Activated T-helper 2 cell treated with anti-CD3 and anti-CD28 coated beads, Interferon-gamma antibody, Interleukin-2, Interleukin-4, amounts not matched to agents 10 μg/mL and 5 μg/mL and 100 μg/mL, durations not matched to agents 14 hours and 24 hours and 36 hours (primary cell): ENCODE data around the gene KCTD16. TPM values are rescaled to one million over a fixed set of nuclear protein-coding genes. Genes with fewer than 3 reads are reported as not detected.

ENCODE experiments used
- DNase-seq: peaks from one replicate; pipeline ENCODE4 v3.0.0; 2021; ENCODE audit warnings: low spot score
- H3K27ac Mint-ChIP-seq: one replicate; pipeline ENCODE4 v1.8.0; 2021; ENCODE audit warnings: mixed read lengths
- H3K27me3 Mint-ChIP-seq: one replicate; pipeline ENCODE4 v1.8.0; 2021; ENCODE audit warnings: low read depth, mixed read lengths
- H3K36me3 Mint-ChIP-seq: one replicate; pipeline ENCODE4 v1.8.0; 2021; ENCODE audit warnings: low read depth, mixed read lengths
- H3K4me1 Mint-ChIP-seq: one replicate; pipeline ENCODE4 v1.8.0; 2021; ENCODE audit warnings: low read depth, mixed read lengths
- H3K4me3 Mint-ChIP-seq: one replicate; pipeline ENCODE4 v1.8.0; 2021; ENCODE audit warnings: low read depth, mild to moderate bottlenecking, moderate library complexity, mixed read lengths
- H3K9me3 Mint-ChIP-seq: one replicate; pipeline ENCODE4 v1.8.0; 2021; ENCODE audit warnings: mixed read lengths
- intact Hi-C: fragments of 100-400 bp; cut with micrococcal nuclease; formaldehyde crosslinking; loops from one replicate; pipeline ENCODE4 v1.15.1; 2023
- total RNA-seq: library from RNA; stranded (reverse); gene quantifications from 2 replicates; pipeline ENCODE4 v1.2.3, GENCODE V29; 2022

The KCTD16 gene
- total RNA-seq, 1 donor from 2014 or later = not detected

- DNase-seq = no peak
- H3K27ac Mint-ChIP-seq = no peak overlapping the region
- H3K36me3 Mint-ChIP-seq = no peaks in the 10 kb centered on the region
- no peaks in the 10 kb centered on the region for H3K4me1 Mint-ChIP-seq
- no peak overlapping the region for H3K4me3 Mint-ChIP-seq
- no peaks in the 10 kb centered on the region for H3K27me3 Mint-ChIP-seq
- intact Hi-C loops = no loop called here
- H3K9me3 Mint-ChIP-seq = no peaks in the 10 kb centered on the region
Observed at GRCh38 chr5:144473650-144474049, 303.0 kb downstream of the KCTD16 start.

GRCh38 chr5:144478565-144478964 lies 307.9 kb downstream of the KCTD16 start:
- no peak overlapping the region for H3K4me3 Mint-ChIP-seq
- no peak for DNase-seq
- H3K27ac Mint-ChIP-seq = no peak overlapping the region
- no peaks in the 10 kb centered on the region for H3K27me3 Mint-ChIP-seq
- no peaks in the 10 kb centered on the region for H3K36me3 Mint-ChIP-seq
- intact Hi-C loops = no loop called here
- H3K4me1 Mint-ChIP-seq = no peaks in the 10 kb centered on the region
- H3K9me3 Mint-ChIP-seq = no peaks in the 10 kb centered on the region

GRCh38 chr5:144481861-144482260 lies 311.2 kb downstream of the KCTD16 start:
- no peak overlapping the region for H3K27ac Mint-ChIP-seq
- no peaks in the 10 kb centered on the region for H3K27me3 Mint-ChIP-seq
- H3K36me3 Mint-ChIP-seq = no peaks in the 10 kb centered on the region
- no peaks in the 10 kb centered on the region for H3K4me1 Mint-ChIP-seq
- DNase-seq = no peak
- intact Hi-C loops = no loop called here
- H3K4me3 Mint-ChIP-seq = no peak overlapping the region
- no peaks in the 10 kb centered on the region for H3K9me3 Mint-ChIP-seq

- DNase-seq = no peak
- H3K27ac Mint-ChIP-seq = no peak overlapping the region
- H3K4me3 Mint-ChIP-seq = no peak overlapping the region
- intact Hi-C loops = no loop called here
- H3K4me1 Mint-ChIP-seq = no peaks in the 10 kb centered on the region
- H3K9me3 Mint-ChIP-seq = peaks cover 3% of the 10 kb centered on the region
- no peaks in the 10 kb centered on the region for H3K36me3 Mint-ChIP-seq
- H3K27me3 Mint-ChIP-seq = no peaks in the 10 kb centered on the region
Observed at GRCh38 chr5:144484124-144484897, 313.6 kb downstream of the KCTD16 start.

- Mint-ChIP-seq H3K4me1 (no peaks in the 10 kb centered on the region), H3K4me3 (no peak overlapping the region), H3K36me3 (no peaks in the 10 kb centered on the region), H3K27me3 (no peaks in the 10 kb centered on the region), H3K9me3 (peaks cover 3% of the 10 kb centered on the region), H3K27ac (no peak overlapping the region)
- intact Hi-C loops = no loop called here
- no peak for DNase-seq
Observed at GRCh38 chr5:144485540-144485939, 314.9 kb downstream of the KCTD16 start.

- no peaks in the 10 kb centered on the region for H3K4me1 Mint-ChIP-seq
- H3K4me3 Mint-ChIP-seq = no peak overlapping the region
- intact Hi-C loops = no loop called here
- peaks cover 16% of the 10 kb centered on the region for H3K9me3 Mint-ChIP-seq
- H3K27me3 Mint-ChIP-seq = no peaks in the 10 kb centered on the region
- DNase-seq = no peak
- H3K36me3 Mint-ChIP-seq = no peaks in the 10 kb centered on the region
- no peak overlapping the region for H3K27ac Mint-ChIP-seq
Observed at GRCh38 chr5:144487207-144487606, 316.5 kb downstream of the KCTD16 start.

- DNase-seq = no peak
- H3K36me3 Mint-ChIP-seq = no peaks in the 10 kb centered on the region
- intact Hi-C loops = no loop called here
Observed at GRCh38 chr5:144487761-144488160, 317.1 kb downstream of the KCTD16 start.

GRCh38 chr5:144503123-144503522 lies 332.4 kb downstream of the KCTD16 start:
- Mint-ChIP-seq H3K4me1 (no peaks in the 10 kb centered on the region), H3K27ac (no peak overlapping the region), H3K27me3 (no peaks in the 10 kb centered on the region), H3K4me3 (no peak overlapping the region), H3K9me3 (peaks cover 12% of the 10 kb centered on the region), H3K36me3 (no peaks in the 10 kb centered on the region)
- intact Hi-C loops = no loop called here
- DNase-seq = no peak

More at GRCh38 chr5:144487761-144488160, 317.1 kb downstream of the KCTD16 start:
- H3K9me3 Mint-ChIP-seq = peaks cover 16% of the 10 kb centered on the region
- H3K4me1 Mint-ChIP-seq = no peaks in the 10 kb centered on the region
- H3K4me3 Mint-ChIP-seq = no peak overlapping the region
- no peak overlapping the region for H3K27ac Mint-ChIP-seq
- no peaks in the 10 kb centered on the region for H3K27me3 Mint-ChIP-seq

- peaks cover 8% of the 10 kb centered on the region for H3K9me3 Mint-ChIP-seq
- no peaks in the 10 kb centered on the region for H3K27me3 Mint-ChIP-seq
- H3K4me1 Mint-ChIP-seq = no peaks in the 10 kb centered on the region
- no peak for DNase-seq
- no peak overlapping the region for H3K27ac Mint-ChIP-seq
- no peak overlapping the region for H3K4me3 Mint-ChIP-seq
- H3K36me3 Mint-ChIP-seq = no peaks in the 10 kb centered on the region
- intact Hi-C loops = no loop called here
Observed at GRCh38 chr5:144504929-144505577, 334.4 kb downstream of the KCTD16 start.

GRCh38 chr5:144510845-144511579 lies 340.3 kb downstream of the KCTD16 start:
- peaks cover 20% of the 10 kb centered on the region for H3K9me3 Mint-ChIP-seq
- no peaks in the 10 kb centered on the region for H3K4me1 Mint-ChIP-seq
- intact Hi-C loops = no loop called here
- H3K27me3 Mint-ChIP-seq = no peaks in the 10 kb centered on the region
- no peak overlapping the region for H3K4me3 Mint-ChIP-seq
- H3K27ac Mint-ChIP-seq = no peak overlapping the region
- no peak for DNase-seq
- no peaks in the 10 kb centered on the region for H3K36me3 Mint-ChIP-seq

GRCh38 chr5:144511580-144512072 lies 341.0 kb downstream of the KCTD16 start:
- H3K36me3 Mint-ChIP-seq = no peaks in the 10 kb centered on the region
- no peaks in the 10 kb centered on the region for H3K27me3 Mint-ChIP-seq
- H3K4me1 Mint-ChIP-seq = no peaks in the 10 kb centered on the region
- peaks cover 20% of the 10 kb centered on the region for H3K9me3 Mint-ChIP-seq
- no peak for DNase-seq
- H3K4me3 Mint-ChIP-seq = no peak overlapping the region
- intact Hi-C loops = no loop called here
- H3K27ac Mint-ChIP-seq = no peak overlapping the region

- Mint-ChIP-seq H3K27me3 (no peaks in the 10 kb centered on the region), H3K9me3 (no peaks in the 10 kb centered on the region)
- intact Hi-C loops = no loop called here
Observed at GRCh38 chr5:144522698-144523097, 352.0 kb downstream of the KCTD16 start.

GRCh38 chr5:144525000-144525399 lies 354.3 kb downstream of the KCTD16 start:
- DNase-seq = no peak
- Mint-ChIP-seq H3K9me3 (no peaks in the 10 kb centered on the region), H3K27ac (no peak overlapping the region), H3K4me3 (no peak overlapping the region), H3K27me3 (no peaks in the 10 kb centered on the region), H3K4me1 (no peaks in the 10 kb centered on the region), H3K36me3 (no peaks in the 10 kb centered on the region)
- intact Hi-C loops = no loop called here

More at GRCh38 chr5:144522698-144523097, 352.0 kb downstream of the KCTD16 start:
- Mint-ChIP-seq H3K36me3 (no peaks in the 10 kb centered on the region), H3K27ac (no peak overlapping the region), H3K4me1 (no peaks in the 10 kb centered on the region), H3K4me3 (no peak overlapping the region)
- DNase-seq = no peak
